Mucosa of descending colon (tissue), 3 donors: ENCODE measurements around the gene AMER3. TPM values are rescaled to one million over a fixed set of nuclear protein-coding genes. Genes with fewer than 3 reads are reported as not detected.
A peak's percentile ranks its signal among the peaks of the same experiment; 100 is the strongest.
"Not testable (repeated sequence)": the region's sequence is repeated elsewhere in the genome, so short reads cannot be mapped to it uniquely, and the experiment has no call there.

Source experiments
- ATAC-seq: fragments of 200-7000 bp; cut with Tn5 transposase; one replicate; pipeline ENCODE4 v1.9.1; 2020; ENCODE audit warnings: mild to moderate bottlenecking, moderate library complexity
- DNase-seq, 3 donors: peaks; one replicate each; pipeline ENCODE4 v3.0.0-alpha.2; 2020
- H3K36me3 ChIP-seq: fragments of 200-600 bp; one replicate; pipeline ENCODE4 v1.8.0; 2021; ENCODE audit warnings: low read depth, mild to moderate bottlenecking
- H3K4me1 ChIP-seq: fragments of 200-600 bp; one replicate; pipeline ENCODE4 v1.8.0; 2021; ENCODE audit warnings: low read depth, mild to moderate bottlenecking
- H3K4me3 ChIP-seq: fragments of 200-600 bp; one replicate; pipeline ENCODE4 v1.8.0; 2021; ENCODE audit warnings: mild to moderate bottlenecking
- H3K9me3 ChIP-seq: fragments of 200-600 bp; one replicate; pipeline ENCODE4 v1.8.0; 2021; ENCODE audit warnings: mild to moderate bottlenecking
- intact Hi-C, 2 donors: fragments of 100-400 bp; cut with DNase I in 1 of 2; cut with micrococcal nuclease in 1 of 2; formaldehyde crosslinking; loops; one replicate each; pipeline versions ENCODE4 v1.11.0 to v1.11.1; 2022; cut with DNase I, micrococcal nuclease
- long read RNA-seq, 2 donors: library from polyadenylated mRNA; unstranded; transcript quantifications; one replicate each; pipeline ENCODE4 v2.0.0, GENCODE V29; 2019 to 2021
- total RNA-seq, 3 donors: library from RNA; stranded (reverse); fragmentation: NEBNext Ultra II Directional in 2 of 3; extraction: Animal tissue kit (Norgen Biotek cat#: 25700) in 2 of 3; gene quantifications; one replicate each; pipeline versions ENCODE4 v1.2.1 to v1.2.4, GENCODE V29; 2021 to 2023
- TF ChIP-seq, protein P1 (sequence below): fragments of 200-600 bp; IDR thresholded peaks from one replicate; pipeline ENCODE4 v1.8.0; 2022; ENCODE audit warnings: antibody characterized with exemption, mild to moderate bottlenecking
- donor health status: DM: no; HTN: no; CAD: no; lungs with moderate emphysema.
- donor health status: DM: no; HTN: no; CAD: no.
- donor health status: DM: no; HTN: yes; CAD: no.

AMER3 gene, protein sequence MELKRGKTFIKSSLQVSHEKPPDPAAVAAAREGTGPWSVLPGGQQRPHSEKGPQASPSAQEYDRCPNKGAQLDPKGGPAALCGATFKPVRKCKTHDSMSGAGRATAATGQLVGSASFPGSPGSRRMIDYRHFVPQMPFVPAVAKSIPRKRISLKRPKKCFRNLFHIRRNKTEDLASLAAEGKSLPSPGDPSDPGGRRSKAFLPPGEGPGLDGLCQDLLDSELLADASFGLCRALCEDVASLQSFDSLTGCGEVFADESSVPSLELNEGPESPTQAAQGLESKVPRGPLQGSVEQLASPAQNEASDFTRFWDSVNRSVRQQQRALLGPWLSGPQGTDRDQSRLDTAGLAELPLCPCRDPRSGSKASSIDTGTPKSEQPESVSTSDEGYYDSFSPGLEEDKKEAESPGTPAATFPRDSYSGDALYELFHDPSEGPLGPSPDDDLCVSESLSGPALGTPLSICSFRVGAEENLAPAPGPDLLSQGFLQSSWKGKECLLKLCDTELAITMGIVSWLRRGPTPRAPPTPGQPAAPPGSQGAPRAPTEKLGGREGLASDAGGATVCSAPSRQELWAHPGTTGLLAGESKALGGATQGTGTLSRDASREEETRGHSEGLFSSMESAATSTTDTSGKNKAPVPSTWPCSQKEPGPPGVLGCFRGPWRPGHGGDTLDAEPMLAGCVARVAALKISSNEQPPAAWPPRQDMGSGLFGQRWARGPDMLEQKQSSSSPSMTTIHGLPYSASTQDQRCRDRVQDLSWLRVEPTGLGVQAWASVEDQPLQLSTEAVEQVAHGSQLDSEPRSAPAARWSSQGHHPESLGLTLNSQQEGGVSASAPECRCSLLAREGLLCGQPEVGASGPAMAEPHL
- total RNA-seq, result under 1 TPM; 0.16 to 0.55 (median 0.52) TPM
- long read RNA-seq, donor 1, result 0 reads
- long read RNA-seq, donor 2, result 0 reads

DNA sequence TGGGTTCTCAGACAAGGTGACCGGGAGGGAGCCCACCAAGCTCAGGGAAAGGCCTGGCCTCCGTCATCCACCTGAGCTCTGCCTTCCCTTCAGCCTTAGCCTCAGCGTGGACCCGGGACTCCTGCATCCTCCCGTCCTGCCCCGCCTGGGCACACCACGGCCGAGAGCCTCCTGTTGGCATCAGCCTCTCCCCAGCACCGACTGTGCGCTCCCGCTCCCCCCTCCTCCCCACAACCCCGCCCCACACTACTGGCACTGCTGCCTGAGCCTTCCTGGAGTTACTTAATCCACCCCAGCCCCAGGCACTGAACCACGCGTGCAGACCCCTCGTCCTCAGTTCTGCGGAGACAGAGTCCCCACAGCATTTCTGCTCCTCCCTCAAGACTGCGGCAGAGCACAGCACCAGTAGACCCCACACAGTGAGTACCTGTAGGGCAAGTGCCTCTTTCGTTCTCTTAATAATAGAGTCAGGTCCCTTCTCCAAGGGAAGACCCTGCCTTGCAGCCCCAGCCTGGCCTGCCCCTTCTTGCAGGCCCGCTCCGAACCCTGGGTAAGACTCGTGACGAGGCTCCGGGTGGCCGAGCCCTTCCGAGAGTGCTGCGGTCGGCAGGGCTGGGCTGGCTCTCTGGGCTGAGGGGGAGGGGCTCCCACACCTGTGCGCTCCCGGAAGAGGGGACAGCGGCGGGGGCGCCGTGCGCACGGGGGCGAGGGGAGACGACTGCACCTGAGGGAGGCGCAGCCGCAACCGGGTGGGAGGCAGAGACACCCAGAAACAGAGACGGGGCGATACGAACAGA lies at the start of gene AMER3:
AMER3 (plus strand) TSS at position 285 of the 797 bp plus-strand sequence. CDS start 6,533 bp downstream, outside the sequence.
- peak in 1 of 3 donors; percentile 6 for DNase-seq
- Histone ChIP-seq H3K36me3 (no peaks in the 10 kb centered on the region), H3K4me1 (peaks cover 3% of the 10 kb centered on the region), H3K9me3 (no peaks in the 10 kb centered on the region), H3K4me3 (no peak within 1 kb of the TSS)
- peak; percentile 38 for ATAC-seq
- TF ChIP-seq, protein P1, sequence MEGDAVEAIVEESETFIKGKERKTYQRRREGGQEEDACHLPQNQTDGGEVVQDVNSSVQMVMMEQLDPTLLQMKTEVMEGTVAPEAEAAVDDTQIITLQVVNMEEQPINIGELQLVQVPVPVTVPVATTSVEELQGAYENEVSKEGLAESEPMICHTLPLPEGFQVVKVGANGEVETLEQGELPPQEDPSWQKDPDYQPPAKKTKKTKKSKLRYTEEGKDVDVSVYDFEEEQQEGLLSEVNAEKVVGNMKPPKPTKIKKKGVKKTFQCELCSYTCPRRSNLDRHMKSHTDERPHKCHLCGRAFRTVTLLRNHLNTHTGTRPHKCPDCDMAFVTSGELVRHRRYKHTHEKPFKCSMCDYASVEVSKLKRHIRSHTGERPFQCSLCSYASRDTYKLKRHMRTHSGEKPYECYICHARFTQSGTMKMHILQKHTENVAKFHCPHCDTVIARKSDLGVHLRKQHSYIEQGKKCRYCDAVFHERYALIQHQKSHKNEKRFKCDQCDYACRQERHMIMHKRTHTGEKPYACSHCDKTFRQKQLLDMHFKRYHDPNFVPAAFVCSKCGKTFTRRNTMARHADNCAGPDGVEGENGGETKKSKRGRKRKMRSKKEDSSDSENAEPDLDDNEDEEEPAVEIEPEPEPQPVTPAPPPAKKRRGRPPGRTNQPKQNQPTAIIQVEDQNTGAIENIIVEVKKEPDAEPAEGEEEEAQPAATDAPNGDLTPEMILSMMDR, result no peak
- intact Hi-C loops, result no loop called here

DNA sequence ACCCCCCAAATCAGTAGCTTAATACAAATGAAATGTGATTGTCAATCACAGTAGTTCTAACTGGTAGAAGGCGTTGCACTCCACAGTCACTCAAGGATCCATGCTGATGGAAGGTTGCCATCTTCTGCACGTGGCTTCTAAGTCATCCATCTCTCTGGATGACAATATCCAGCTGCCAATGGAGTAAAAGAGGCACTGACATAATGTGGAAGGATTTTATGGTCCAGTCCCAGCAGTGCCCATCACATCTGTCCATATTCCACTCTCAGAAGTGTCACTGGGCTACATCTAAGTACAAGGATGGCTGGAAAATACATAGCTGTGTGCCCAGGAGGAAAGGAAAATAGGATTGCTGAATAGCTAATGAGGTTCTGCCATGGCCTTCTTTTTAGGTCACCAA lies 40.5 kb upstream of the AMER3 start:
- H3K4me1 ChIP-seq, intact Hi-C loops, DNase-seq, H3K36me3 ChIP-seq, ATAC-seq, H3K9me3 ChIP-seq, H3K4me3 ChIP-seq: not testable (repeated sequence)

DNA sequence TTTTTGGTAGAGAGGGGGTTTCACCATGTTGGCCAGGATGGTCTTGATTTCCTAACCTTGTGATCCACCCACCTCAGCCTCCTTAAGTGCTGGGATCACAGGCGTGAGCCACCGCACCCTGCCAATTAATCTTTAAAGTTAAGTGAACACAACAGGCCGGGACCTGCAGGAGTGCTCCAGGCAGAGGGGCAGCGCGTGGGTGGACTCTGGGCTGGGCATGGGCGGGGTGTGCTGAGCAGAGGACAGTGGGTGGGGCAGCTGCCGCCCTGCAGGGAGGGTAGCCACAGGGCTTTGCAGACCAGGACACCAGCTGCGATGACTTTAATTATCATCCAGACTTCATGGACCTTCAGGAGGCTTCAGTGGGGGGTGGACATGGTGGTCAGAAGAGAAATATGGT lies 35.3 kb upstream of the AMER3 start:
- H3K36me3 ChIP-seq, result no peaks in the 10 kb centered on the region
- TF ChIP-seq, protein P1, result no peak
- no peaks in the 10 kb centered on the region for H3K9me3 ChIP-seq
- no peak overlapping the region for H3K4me3 ChIP-seq
- intact Hi-C loops, result no loop called here
- no peak for DNase-seq
- no peaks in the 10 kb centered on the region for H3K4me1 ChIP-seq
- ATAC-seq, result peak; percentile 58

DNA sequence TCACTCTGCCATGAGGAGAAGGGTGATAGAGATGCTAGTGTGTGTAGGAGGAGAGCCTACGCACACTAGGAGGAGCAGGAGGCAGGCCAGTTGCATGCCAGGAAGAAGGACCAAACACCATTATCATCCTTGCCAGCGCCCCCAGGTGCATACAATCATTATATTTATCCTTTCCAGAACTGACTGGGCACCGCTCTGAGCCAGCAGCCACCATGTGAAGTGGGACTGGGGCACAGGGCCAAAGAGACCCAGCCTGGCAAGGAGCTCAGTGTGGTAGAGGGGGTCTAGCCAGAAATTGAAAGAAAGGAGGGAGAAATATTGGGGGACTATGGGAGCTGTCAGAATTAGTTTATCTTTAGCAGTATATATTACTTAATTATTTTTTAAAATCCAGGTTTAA lies 34.8 kb upstream of the AMER3 start:
- H3K9me3 ChIP-seq, result no peaks in the 10 kb centered on the region
- DNase-seq, result no peak
- intact Hi-C loops, result no loop called here

DNA sequence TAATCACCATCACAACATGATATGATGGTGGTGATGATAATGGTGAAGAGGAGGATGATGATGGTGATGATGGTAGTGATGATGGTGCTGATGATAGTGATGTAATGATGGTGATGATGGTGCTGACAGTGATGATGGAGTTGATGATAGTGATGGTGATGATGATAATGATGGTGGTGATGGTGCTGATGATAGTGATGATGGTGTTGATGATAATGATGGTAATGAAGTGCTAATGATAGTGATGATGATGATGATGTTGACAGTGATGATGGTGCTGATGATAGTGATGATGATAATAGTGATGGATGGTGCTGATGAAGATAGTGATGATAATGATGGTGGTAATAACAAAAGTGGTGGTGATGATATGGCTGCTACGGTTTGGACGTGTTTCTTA lies 30.9 kb upstream of the AMER3 start:
- intact Hi-C loops, result no loop called here
- no peak overlapping the region for H3K4me3 ChIP-seq
- H3K4me1 ChIP-seq, result peaks cover 12% of the 10 kb centered on the region
- no peaks in the 10 kb centered on the region for H3K9me3 ChIP-seq
- DNase-seq (no peak), ATAC-seq (no peak)
- TF ChIP-seq, protein P1, result no peak
- H3K36me3 ChIP-seq, result no peaks in the 10 kb centered on the region

More for the DNA sequence above, 34.8 kb upstream of the AMER3 start:
- H3K4me1 ChIP-seq, result no peaks in the 10 kb centered on the region
- H3K36me3 ChIP-seq, result no peaks in the 10 kb centered on the region
- no peak for ATAC-seq
- H3K4me3 ChIP-seq, result no peak overlapping the region
- TF ChIP-seq, protein P1, result no peak
